GM10248 (cell line): ENCODE data around the gene PRPH.
"Not testable (repeated sequence)": the region's sequence is repeated elsewhere in the genome, so short reads cannot be mapped to it uniquely, and the experiment has no call there.

Experiments
- CTCF ChIA-PET: fragments of 300-600 bp; sonication (Branson Sonifier 250); formaldehyde crosslinking; extraction: SDS; loops from one replicate; lab custom pipeline; 2021; ENCODE audit warnings: antibody characterized with exemption; lab: Yijun Ruan, JAX
- POLR2A ChIA-PET: fragments of 350-650 bp; sonication (Branson Sonifier 250); formaldehyde crosslinking; extraction: SDS; loops from one replicate; lab custom pipeline; 2020; ENCODE audit warnings: antibody characterized with exemption; lab: Yijun Ruan, JAX
- DNase-seq: peaks from one replicate; pipeline ENCODE4 v3.0.0; 2012; ENCODE audit errors: extremely low spot score
- CTCF ChIP-seq: IDR thresholded peaks from 2 replicates; pipeline ENCODE4 v1.5.1; 2012; ENCODE audit warnings: mild to moderate bottlenecking, low read depth; ENCODE audit errors: extremely low read depth, missing control alignments, control extremely low read depth

PRPH gene

GRCh38 chr12:49314811-49315210, 19.9 kb downstream of the PRPH start:
- POLR2A ChIA-PET, result no interaction called here
- CTCF ChIA-PET, result no interaction called here
- no peak for TF ChIP-seq CTCF
- no peak for DNase-seq

DNA sequence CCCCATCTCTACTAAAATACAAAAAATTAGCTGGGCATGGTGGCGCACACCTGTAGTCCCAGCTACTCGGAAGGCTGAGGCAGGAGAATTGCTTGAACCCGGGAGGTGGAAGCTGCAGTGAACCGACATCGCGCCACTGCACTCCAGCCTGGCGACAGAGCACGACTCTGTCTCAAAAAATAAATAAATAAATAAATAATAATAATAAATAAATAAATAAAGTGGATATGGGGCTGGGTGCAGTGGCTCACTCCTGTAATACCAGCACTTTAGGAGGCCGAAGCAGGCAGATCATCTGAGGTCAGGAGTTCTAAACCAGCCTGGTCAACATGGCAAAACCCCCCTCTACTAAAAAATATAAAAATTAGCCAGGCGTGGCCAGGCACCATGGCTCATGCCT, 22.2 kb downstream of the PRPH start:
- POLR2A ChIA-PET, DNase-seq, CTCF ChIA-PET: not testable (repeated sequence)

GRCh38 chr12:49320411-49321103, 25.6 kb downstream of the PRPH start:
- CTCF ChIA-PET, result interaction anchor here (1.0 to 7.3 kb wide), 4 partner anchors 11 to 31 kb away, joined by 3 to 35 read pairs (median 11); partner anchors contain the start of gene DNAJC22
- POLR2A ChIA-PET, DNase-seq: not testable (repeated sequence)

- no peak for TF ChIP-seq CTCF
- no peak for DNase-seq
- POLR2A ChIA-PET, result interaction anchor here (1.0 to 1.5 kb wide), 7 partner anchors 17 to 419 kb away, joined by 3 to 5 read pairs (median 5); partner anchors contain the start of genes TMBIM6, TUBA1B and TUBA1C
- CTCF ChIA-PET, result interaction anchor here (1.0 to 7.3 kb wide), 13 partner anchors 10 to 191 kb away, joined by 3 to 42 read pairs (median 9); partner anchors contain the start of genes C1QL4, DNAJC22 and PRPH
Measured at GRCh38 chr12:49322367-49322707, 27.4 kb downstream of the PRPH start.

- ChIA-PET POLR2A (interaction anchor here (0.8 to 1.5 kb wide), 8 partner anchors 9 to 418 kb away, joined by 3 to 5 read pairs (median 4); partner anchors contain the start of genes TMBIM6, TUBA1B and TUBA1C), CTCF (interaction anchor here (1.0 to 7.3 kb wide), 13 partner anchors 9 to 191 kb away, joined by 3 to 42 read pairs (median 9); partner anchors contain the start of genes C1QL4, DNAJC22 and PRPH)
- peak; percentile 99 for DNase-seq
- no peak for TF ChIP-seq CTCF
Measured at GRCh38 chr12:49322708-49323523, 28.0 kb downstream of the PRPH start, which contains the start of gene TROAP. Gene TROAP, plus strand, starts transcription at chr12:49323255. Its CDS starts 354 bp downstream, at chr12:49323609.

GRCh38 chr12:49323524-49324097, 28.7 kb downstream of the PRPH start:
- ChIA-PET CTCF (interaction anchor here (1.2 to 7.3 kb wide), 9 partner anchors 8 to 47 kb away, joined by 3 to 42 read pairs (median 15); partner anchors contain the start of genes C1QL4, DNAJC22 and PRPH), POLR2A (interaction anchor here (0.8 to 1.5 kb wide), 6 partner anchors 8 to 418 kb away, joined by 3 to 5 read pairs (median 5); partner anchors contain the start of genes TMBIM6, TUBA1B and TUBA1C)
- DNase-seq, result no peak
- TF ChIP-seq CTCF, result no peak

DNA sequence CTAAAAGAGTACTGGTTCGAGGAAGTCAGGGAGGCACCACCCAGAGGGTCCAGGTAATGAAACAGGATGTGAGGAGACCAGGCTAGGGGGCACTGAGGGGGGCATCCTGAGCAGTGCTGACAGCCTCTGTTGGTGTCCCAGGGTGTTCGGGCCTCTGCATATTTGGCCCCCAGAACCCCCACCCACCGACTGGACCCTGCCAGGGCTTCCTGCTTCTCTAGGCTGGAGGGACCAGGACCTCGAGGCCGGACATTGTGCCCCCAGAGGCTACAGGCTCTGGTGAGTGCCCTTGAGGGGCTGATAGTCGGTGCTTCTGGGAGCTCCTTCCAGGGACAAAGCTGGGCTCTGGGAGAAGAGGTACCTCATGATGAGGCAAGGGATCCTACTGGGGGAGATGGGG, 30.7 kb downstream of the PRPH start:
- no peak for TF ChIP-seq CTCF
- CTCF ChIA-PET, result interaction anchor here (1.7 to 7.3 kb wide), 4 partner anchors 12 to 37 kb away, joined by 5 to 42 read pairs (median 24); partner anchors contain the start of genes C1QL4 and DNAJC22
- POLR2A ChIA-PET, result no interaction called here
- no peak for DNase-seq
